K562 (cell line): ENCODE measurements around the gene DOP1A. TPM values are rescaled to one million over a fixed set of nuclear protein-coding genes. Genes with fewer than 3 reads are reported as not detected.

Source experiments
- CTBP1 ChIP-seq: fragments of 450-650 bp; IDR thresholded peaks from 2 replicates; pipeline ENCODE4 v1.6.1; 2016; ENCODE audit warnings: borderline replicate concordance
- EZH2 ChIP-seq: IDR thresholded peaks from 2 replicates; pipeline ENCODE4 v1.6.1; 2012; ENCODE audit warnings: low read depth, mild to moderate bottlenecking, inconsistent platforms, low read length, borderline replicate concordance
- FOXK2 ChIP-seq, 2 experiments: fragments of 450-650 bp; IDR thresholded peaks in 1 of 2; conservative IDR thresholded peaks in 1 of 2; 2 replicates each; pipeline ENCODE4 v1.6.1; 2016; ENCODE audit warnings: low read depth in 2 of 2, mild to moderate bottlenecking in 1 of 2
- GTF2F1 ChIP-seq: IDR thresholded peaks from 2 replicates; pipeline ENCODE4 v1.6.1; 2011; ENCODE audit warnings: low read depth, low read length, improper control_type of control experiment
- HMGN3 ChIP-seq: IDR thresholded peaks from 2 replicates; pipeline ENCODE4 v1.6.1; 2011; ENCODE audit warnings: borderline replicate concordance, low read depth, mild to moderate bottlenecking, mixed read lengths, low read length; ENCODE audit not compliant: insufficient read length; ENCODE audit errors: extremely low read depth
- KDM5B ChIP-seq: fragments of 200-600 bp; sonication (generic); IDR thresholded peaks from 2 replicates; pipeline ENCODE4 v1.6.1; 2012; ENCODE audit warnings: low read depth, mild to moderate bottlenecking, moderate library complexity, low read length, control low read depth, inconsistent platforms; ENCODE audit not compliant: insufficient replicate concordance
- MTA1 ChIP-seq: fragments of 450-650 bp; IDR thresholded peaks from 2 replicates; pipeline ENCODE4 v1.6.1; 2017; ENCODE audit warnings: borderline replicate concordance
- PHB2 ChIP-seq: fragments of 450-650 bp; IDR thresholded peaks from 2 replicates; pipeline ENCODE4 v1.6.1; 2017; ENCODE audit warnings: low read depth
- PHF20 ChIP-seq: fragments of 450-650 bp; IDR thresholded peaks from 2 replicates; pipeline ENCODE4 v1.6.1; 2018; ENCODE audit not compliant: partially characterized antibody
- POLR2A ChIP-seq: fragments of 450-650 bp; conservative IDR thresholded peaks from 2 replicates; pipeline ENCODE4 v1.6.1; 2016
- RNF2 ChIP-seq: sonication (generic); IDR thresholded peaks from 2 replicates; pipeline ENCODE4 v1.6.1; 2016
- STAT5B ChIP-seq: fragments of 250-450 bp; sonication (Bioruptor Pico); IDR thresholded peaks from 2 replicates; pipeline ENCODE4 v1.8.0; 2021; ENCODE audit warnings: mild to moderate bottlenecking, inconsistent platforms
- SUPT5H ChIP-seq: fragments of 450-650 bp; IDR thresholded peaks from 2 replicates; pipeline ENCODE4 v1.6.1; 2016
- TAF1 ChIP-seq: IDR thresholded peaks from 2 replicates; pipeline ENCODE4 v1.6.1; 2011; ENCODE audit warnings: mild to moderate bottlenecking, low read length, moderate library complexity; ENCODE audit not compliant: insufficient read depth, control insufficient read depth, severe bottlenecking; ENCODE audit errors: extremely low read depth
- ZNF146 ChIP-seq: IDR thresholded peaks from one replicate; pipeline ENCODE4 v1.6.1; 2018; ENCODE audit warnings: missing compliant biosample characterization; ENCODE audit not compliant: unreplicated experiment
- ZNF224 ChIP-seq: sonication (generic); formaldehyde crosslinking; IDR thresholded peaks from 2 replicates; pipeline ENCODE4 v1.8.0; 2022; ENCODE audit warnings: mild to moderate bottlenecking, missing genetic modification reagents
- ZNF644 ChIP-seq: fragments of 200-800 bp; sonication (Bioruptor generic); IDR thresholded peaks from 2 replicates; pipeline ENCODE4 v1.6.1; 2016; ENCODE audit warnings: low read depth, missing genetic modification characterization, missing compliant biosample characterization
- ZNF76 ChIP-seq: fragments of 250-450 bp; sonication (Bioruptor Pico); IDR thresholded peaks from 2 replicates; pipeline ENCODE4 v1.4.0; 2020; ENCODE audit warnings: mild to moderate bottlenecking, moderate library complexity, borderline replicate concordance
- ZNF77 ChIP-seq: fragments of 250-450 bp; sonication (Bioruptor Pico); IDR thresholded peaks from 2 replicates; pipeline ENCODE4 v1.5.0; 2020
- polyA plus RNA-seq, 8 experiments: library from polyadenylated mRNA; depleted of rRNA in 4 of 8; stranded (reverse) in 5 of 8; unstranded in 3 of 8; fragments of >200 nt; fragmentation: Nextera tagmentation in 2 of 8; fragmentation: Illumina TruSeq in 1 of 8; extraction: Ambion mirVana in 2 of 8; extraction: Trizol in 1 of 8; gene quantifications; 2 replicates each; pipeline versions ENCODE4 v1.2.1 to v1.2.3, GENCODE V29; 2011 to 2014; ENCODE audit warnings: inconsistent platforms in 1 of 8, missing spikeins in 1 of 8
- total RNA-seq, 7 experiments: library from RNA; depleted of rRNA in 6 of 7; stranded (reverse); fragments of >200 nt in 6 of 7; fragmentation: Illumina TruSeq in 2 of 7; extraction: Trizol in 2 of 7; gene quantifications; 2 replicates each; pipeline versions ENCODE4 v1.2.1 to v1.2.3, GENCODE V29; 2011 to 2021; ENCODE audit warnings: low replicate concordance in 1 of 7
- TF ChIP-seq, protein P1 (sequence below): fragments of 250-450 bp; sonication (Bioruptor Pico); IDR thresholded peaks from 2 replicates; pipeline ENCODE4 v1.4.0; 2020; ENCODE audit warnings: mild to moderate bottlenecking, moderate library complexity
- TF ChIP-seq, protein P2 (sequence below), 2 experiments: fragments of 450-650 bp in 1 of 2; sonication (generic) in 1 of 2; formaldehyde crosslinking; conservative IDR thresholded peaks; 2 replicates each; pipeline versions ENCODE4 v1.4.0 to v1.8.1; 2020 to 2022; ENCODE audit warnings: mild to moderate bottlenecking in 1 of 2, missing genetic modification reagents in 1 of 2
- TF ChIP-seq, protein P3 (sequence below), 2 experiments: fragments of 450-650 bp in 1 of 2; IDR thresholded peaks; 2 replicates each; pipeline ENCODE4 v1.6.1; 2011 to 2017; ENCODE audit warnings: low read depth in 2 of 2, antibody characterized with exemption in 1 of 2, borderline replicate concordance in 1 of 2, low read length in 1 of 2, mild to moderate bottlenecking in 1 of 2, mixed read lengths in 1 of 2; ENCODE audit not compliant: control insufficient read depth in 1 of 2

Gene DOP1A
- total and polyA plus RNA-seq, 9 of the 15 experiments (the other 6 are each of a cell fraction or from before 2014, with no cell fraction given): 0.75 to 10.5 (median 4.4) TPM

DNA sequence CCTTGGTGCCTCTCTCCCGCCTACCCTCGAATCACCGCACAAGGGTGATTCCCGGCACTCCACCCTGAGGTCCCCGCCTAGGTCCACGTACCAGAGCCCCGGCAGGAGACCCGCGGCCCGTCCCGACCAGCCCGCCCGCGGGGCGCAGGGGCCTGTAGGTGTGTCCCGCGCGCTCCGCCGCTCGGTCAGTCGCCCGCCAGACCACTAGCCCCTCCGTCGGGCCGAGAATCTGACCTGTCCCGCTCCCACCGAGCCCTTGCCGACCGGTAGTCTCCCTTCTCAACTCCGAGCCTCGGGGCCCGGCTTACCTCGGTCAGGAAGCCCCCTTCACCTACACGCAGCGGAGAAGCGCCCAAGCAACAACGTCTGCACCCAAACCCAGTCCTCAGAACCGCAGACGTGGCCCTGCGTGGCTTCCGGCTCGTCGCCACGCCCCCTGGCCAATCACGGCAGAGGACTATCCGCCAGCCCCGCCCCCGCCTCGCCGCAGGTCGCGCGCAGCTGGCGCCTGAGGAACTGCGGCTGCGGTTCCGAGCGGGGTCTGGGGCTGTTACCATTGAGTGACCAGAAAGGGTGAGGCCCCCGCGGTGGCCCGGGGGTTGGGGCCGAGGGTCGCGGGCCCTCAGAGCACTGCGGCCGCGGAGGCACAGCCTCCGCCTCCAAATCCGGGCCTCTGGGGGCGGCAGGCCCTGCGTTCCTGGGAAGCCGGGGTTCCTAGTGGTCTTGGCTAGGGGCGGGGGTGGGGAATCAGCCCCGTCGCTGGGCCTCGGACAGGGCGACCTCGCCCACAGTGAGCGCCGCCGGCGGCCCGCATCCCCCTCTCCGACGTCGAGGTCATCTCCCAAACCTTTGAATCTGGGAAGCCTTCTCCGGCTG, 125.6 kb downstream of the DOP1A start, which contains the start of the genes PGM3 and RWDD2A (continued):
- TF ChIP-seq TAF1 (peak; percentile 76), RNF2 (0 out of 2 replicates have a peak, but pooled peaks have one; percentile 24), CTBP1 (peak; percentile 48), KDM5B (peak; percentile 93), PHF20 (peak; percentile 77), MTA1 (no peak), HMGN3 (peak; percentile 73), ZNF644 (no peak), ZNF146 (no peak), SUPT5H (peak; percentile 97), ZNF224 (CRISPR knock-in tag) (no peak), ZNF76 (no peak), ZNF77 (CRISPR knock-in tag) (no peak), PHB2 (no peak), FOXK2 (conservative IDR thresholded peaks at IDR 0.05 in 1 of 2, IDR thresholded peaks at IDR 0.05 in 1 of 2; ENCODE audit: low read depth in 2 of 2) (peak in 1 of 2 experiments; percentile 31; a peak in 1 of 4 replicates), EZH2 (no peak), GTF2F1 (no peak), POLR2A (peak; percentile 93), STAT5B (CRISPR knock-in tag) (no peak)
- TF ChIP-seq, protein P1, sequence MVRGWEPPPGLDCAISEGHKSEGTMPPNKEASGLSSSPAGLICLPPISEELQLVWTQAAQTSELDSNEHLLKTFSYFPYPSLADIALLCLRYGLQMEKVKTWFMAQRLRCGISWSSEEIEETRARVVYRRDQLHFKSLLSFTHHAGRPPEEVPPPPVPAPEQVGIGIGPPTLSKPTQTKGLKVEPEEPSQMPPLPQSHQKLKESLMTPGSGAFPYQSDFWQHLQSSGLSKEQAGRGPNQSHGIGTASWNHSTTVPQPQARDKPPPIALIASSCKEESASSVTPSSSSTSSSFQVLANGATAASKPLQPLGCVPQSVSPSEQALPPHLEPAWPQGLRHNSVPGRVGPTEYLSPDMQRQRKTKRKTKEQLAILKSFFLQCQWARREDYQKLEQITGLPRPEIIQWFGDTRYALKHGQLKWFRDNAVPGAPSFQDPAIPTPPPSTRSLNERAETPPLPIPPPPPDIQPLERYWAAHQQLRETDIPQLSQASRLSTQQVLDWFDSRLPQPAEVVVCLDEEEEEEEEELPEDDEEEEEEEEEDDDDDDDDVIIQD: no peak
- TF ChIP-seq, protein P2, sequence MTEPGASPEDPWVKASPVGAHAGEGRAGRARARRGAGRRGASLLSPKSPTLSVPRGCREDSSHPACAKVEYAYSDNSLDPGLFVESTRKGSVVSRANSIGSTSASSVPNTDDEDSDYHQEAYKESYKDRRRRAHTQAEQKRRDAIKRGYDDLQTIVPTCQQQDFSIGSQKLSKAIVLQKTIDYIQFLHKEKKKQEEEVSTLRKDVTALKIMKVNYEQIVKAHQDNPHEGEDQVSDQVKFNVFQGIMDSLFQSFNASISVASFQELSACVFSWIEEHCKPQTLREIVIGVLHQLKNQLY (CRISPR knock-in tag; conservative IDR thresholded peaks at IDR 0.05): no peak
- TF ChIP-seq, protein P3, sequence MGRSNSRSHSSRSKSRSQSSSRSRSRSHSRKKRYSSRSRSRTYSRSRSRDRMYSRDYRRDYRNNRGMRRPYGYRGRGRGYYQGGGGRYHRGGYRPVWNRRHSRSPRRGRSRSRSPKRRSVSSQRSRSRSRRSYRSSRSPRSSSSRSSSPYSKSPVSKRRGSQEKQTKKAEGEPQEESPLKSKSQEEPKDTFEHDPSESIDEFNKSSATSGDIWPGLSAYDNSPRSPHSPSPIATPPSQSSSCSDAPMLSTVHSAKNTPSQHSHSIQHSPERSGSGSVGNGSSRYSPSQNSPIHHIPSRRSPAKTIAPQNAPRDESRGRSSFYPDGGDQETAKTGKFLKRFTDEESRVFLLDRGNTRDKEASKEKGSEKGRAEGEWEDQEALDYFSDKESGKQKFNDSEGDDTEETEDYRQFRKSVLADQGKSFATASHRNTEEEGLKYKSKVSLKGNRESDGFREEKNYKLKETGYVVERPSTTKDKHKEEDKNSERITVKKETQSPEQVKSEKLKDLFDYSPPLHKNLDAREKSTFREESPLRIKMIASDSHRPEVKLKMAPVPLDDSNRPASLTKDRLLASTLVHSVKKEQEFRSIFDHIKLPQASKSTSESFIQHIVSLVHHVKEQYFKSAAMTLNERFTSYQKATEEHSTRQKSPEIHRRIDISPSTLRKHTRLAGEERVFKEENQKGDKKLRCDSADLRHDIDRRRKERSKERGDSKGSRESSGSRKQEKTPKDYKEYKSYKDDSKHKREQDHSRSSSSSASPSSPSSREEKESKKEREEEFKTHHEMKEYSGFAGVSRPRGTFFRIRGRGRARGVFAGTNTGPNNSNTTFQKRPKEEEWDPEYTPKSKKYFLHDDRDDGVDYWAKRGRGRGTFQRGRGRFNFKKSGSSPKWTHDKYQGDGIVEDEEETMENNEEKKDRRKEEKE (IDR thresholded peaks at IDR 0.05; ENCODE audit: borderline replicate concordance in 1 of 2, control insufficient read depth in 1 of 2, low read depth in 2 of 2, low read length in 1 of 2): no peak
